ENCODE data around the gene STXBP5. TPM values are rescaled to one million over a fixed set of nuclear protein-coding genes. Genes with fewer than 3 reads are reported as not detected.

STXBP5 gene
- total and polyA plus RNA-seq, 9 of the 15 experiments (the other 6 are each of a cell fraction or from before 2014, with no cell fraction given) = 23.3 to 172 (median 71.5) TPM

GRCh38 chr6:147416622-147417021 is 212.4 kb downstream of the STXBP5 start (continued):
- TF ChIP-seq CEBPG (CRISPR knock-in tag; IDR thresholded peaks at IDR 0.05) (no peak), CEBPG (tag; conservative IDR thresholded peaks at IDR 0.05 in 1 of 2, IDR thresholded peaks at IDR 0.05 in 1 of 2) (no peak), PRDM10 (IDR thresholded peaks at IDR 0.05; ENCODE audit: partially characterized antibody) (no peak), NEUROD1 (IDR thresholded peaks at IDR 0.05; ENCODE audit: borderline replicate concordance, low read depth, low read length, partially characterized antibody) (no peak), NFIX (CRISPR knock-in tag; IDR thresholded peaks at IDR 0.05; ENCODE audit: low read depth) (no peak), PHB (CRISPR knock-in tag; IDR thresholded peaks at IDR 0.05) (no peak), ZNF561 (CRISPR knock-in tag; conservative IDR thresholded peaks at IDR 0.05) (no peak), SIN3A (IDR thresholded peaks at IDR 0.05; ENCODE audit: borderline replicate concordance in 2 of 2, control insufficient read depth in 1 of 2, low read depth in 2 of 2, low read length in 2 of 2) (no peak), ZNF124 (CRISPR knock-in tag; IDR thresholded peaks at IDR 0.05) (no peak), RBM22 (IDR thresholded peaks at IDR 0.05; ENCODE audit: low read depth, low read length, poor library complexity, severe bottlenecking) (no peak), SMARCC2 (IDR thresholded peaks at IDR 0.05; ENCODE audit: low read depth) (no peak), MYNN (IDR thresholded peaks at IDR 0.05) (no peak), MYNN (CRISPR knock-in tag; IDR thresholded peaks at IDR 0.05) (no peak), RFX5 (IDR thresholded peaks at IDR 0.05; ENCODE audit: low read depth, low read length) (no peak), ZNF146 (CRISPR knock-in tag; IDR thresholded peaks at IDR 0.05; ENCODE audit: unreplicated experiment) (no peak), ZNF445 (CRISPR knock-in tag; IDR thresholded peaks at IDR 0.05; ENCODE audit: low read depth) (no peak), SAP30 (IDR thresholded peaks at IDR 0.05; ENCODE audit: borderline replicate concordance, insufficient read depth, low read depth, low read length, poor library complexity, severe bottlenecking) (no peak), PHTF2 (CRISPR knock-in tag; IDR thresholded peaks at IDR 0.05) (no peak), HMG20A (CRISPR knock-in tag; conservative IDR thresholded peaks at IDR 0.05) (no peak), ZNF780A (CRISPR knock-in tag; IDR thresholded peaks at IDR 0.05) (no peak), PATZ1 (CRISPR knock-in tag; IDR thresholded peaks at IDR 0.05; ENCODE audit: borderline replicate concordance) (no peak), NR1H2 (CRISPR knock-in tag; IDR thresholded peaks at IDR 0.05) (no peak), NCOA4 (IDR thresholded peaks at IDR 0.05; ENCODE audit: partially characterized antibody) (no peak)
- TF ChIP-seq, protein P1, sequence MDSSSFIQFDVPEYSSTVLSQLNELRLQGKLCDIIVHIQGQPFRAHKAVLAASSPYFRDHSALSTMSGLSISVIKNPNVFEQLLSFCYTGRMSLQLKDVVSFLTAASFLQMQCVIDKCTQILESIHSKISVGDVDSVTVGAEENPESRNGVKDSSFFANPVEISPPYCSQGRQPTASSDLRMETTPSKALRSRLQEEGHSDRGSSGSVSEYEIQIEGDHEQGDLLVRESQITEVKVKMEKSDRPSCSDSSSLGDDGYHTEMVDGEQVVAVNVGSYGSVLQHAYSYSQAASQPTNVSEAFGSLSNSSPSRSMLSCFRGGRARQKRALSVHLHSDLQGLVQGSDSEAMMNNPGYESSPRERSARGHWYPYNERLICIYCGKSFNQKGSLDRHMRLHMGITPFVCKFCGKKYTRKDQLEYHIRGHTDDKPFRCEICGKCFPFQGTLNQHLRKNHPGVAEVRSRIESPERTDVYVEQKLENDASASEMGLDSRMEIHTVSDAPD (CRISPR knock-in tag; IDR thresholded peaks at IDR 0.05) = no peak

All from K562 (cell line).